Activated naive CD8-positive, alpha-beta T cell treated with anti-CD3 and anti-CD28 coated beads, Interleukin-2, amount 50 U/mL, for 16 hours (primary cell): ENCODE measurements around the gene NRF1.
"Not testable (repeated sequence)": the region's sequence is repeated elsewhere in the genome, so short reads cannot be mapped to it uniquely, and the experiment has no call there.

Source experiments
- DNase-seq: peaks from one replicate; pipeline ENCODE4 v3.0.0-alpha.2; 2020; ENCODE audit warnings: low read depth, low spot score

Gene NRF1

DNA sequence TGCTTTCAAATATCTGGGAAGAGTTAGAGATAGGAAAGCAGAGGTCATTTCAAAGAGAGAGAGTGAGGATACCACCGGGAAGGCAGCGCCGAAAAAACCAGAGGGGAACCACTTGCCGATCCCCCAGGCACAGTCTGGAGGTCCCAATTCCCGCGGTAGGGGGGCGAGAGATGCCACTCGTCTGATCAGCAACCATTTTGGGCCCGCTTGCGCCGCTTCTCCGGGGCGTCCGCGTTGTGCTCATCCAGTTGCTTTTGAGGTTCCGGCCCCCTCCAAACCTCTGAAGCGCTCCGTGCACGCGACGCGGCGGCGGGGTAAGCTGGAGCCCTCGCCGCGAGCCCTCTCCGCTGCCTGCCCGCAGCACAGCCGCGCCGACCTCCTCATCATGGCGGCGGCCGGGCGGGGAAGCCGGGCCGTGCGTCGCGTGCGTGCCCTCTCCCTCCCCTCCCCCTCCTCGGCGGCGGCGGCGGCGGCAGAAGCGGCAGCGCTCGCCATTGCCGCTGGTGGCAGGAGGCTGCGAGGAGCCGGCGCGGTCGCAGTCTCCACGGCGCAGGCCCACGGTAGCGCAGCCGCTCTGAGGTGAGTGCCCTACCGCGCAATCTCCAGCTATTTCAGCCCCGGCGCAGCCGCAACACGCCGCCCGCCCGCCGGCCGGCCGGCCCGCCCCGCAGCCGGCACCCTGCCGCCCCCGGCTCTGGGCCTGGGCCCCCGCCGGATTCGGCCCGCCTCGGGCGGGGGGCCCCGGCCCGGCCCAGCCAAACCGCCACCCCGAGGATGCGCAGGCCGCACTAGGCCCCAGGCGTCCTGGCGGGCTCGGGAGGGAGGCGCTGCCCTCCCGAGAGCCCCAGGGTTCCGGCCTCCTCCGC, at the start of gene NRF1:
Gene NRF1 (plus strand): TSS at position 475 of the 866 bp plus-strand sequence. CDS start 45,632 bp downstream, outside the sequence.
- peak; percentile 78 for DNase-seq

DNA sequence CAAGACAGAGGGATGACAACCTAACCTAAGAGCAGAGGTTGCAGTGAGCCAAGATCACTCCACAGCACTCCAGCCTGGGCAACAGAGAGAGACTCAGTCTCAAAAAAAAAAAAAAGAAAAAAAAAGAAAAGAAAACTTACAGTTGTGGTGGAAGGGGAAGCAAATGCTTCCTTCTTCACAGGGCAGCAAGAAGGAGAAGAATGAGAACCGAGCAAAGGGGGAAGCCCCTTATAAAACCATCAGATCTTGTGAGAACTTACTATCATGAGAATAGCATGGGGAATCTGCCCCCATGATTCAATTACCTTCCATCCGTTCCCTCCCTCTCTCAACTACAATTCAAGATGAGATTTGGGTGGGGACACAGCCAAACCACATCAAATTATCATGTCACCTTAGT, 45.2 kb upstream of the NRF1 start:
- DNase-seq = not testable (repeated sequence)

DNA sequence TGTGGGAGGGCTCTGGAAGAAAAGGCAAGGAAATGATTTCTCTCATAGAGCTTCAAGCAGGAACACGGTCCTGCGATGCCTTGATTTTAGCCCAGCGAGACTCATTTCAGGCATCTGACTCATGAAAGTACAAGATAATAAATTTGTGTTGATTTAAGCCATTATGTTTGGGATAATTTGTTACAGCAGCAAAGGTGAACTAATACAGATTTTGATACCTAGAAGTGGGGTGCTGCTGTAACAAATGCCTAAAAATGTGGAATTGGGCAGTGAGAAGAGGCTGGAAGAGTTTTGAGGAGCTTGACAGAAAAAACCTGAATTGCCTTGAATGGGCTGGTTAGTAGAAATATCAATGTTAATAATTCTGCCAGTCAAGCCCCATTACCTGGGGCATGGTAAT, 44.1 kb upstream of the NRF1 start:
- DNase-seq = no peak

DNA sequence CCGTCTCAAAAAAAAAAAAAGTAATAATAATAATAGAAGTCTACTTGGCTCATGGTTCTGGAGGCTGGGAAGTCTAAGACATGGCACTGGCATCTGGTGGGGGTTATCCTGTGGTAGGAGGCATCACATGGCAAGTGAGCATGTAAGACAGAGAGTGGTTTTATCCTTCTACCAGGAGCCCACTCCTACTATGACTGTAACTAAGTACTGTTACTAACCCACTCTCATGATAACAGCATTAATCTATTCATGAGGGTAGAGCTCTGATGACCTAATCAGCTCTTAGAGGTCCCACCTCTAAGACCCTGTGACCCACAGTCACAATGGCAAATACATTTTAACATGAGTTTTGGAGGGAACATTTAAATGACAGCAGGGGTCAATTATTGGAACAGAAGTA, 43.3 kb upstream of the NRF1 start:
- DNase-seq = no peak

DNA sequence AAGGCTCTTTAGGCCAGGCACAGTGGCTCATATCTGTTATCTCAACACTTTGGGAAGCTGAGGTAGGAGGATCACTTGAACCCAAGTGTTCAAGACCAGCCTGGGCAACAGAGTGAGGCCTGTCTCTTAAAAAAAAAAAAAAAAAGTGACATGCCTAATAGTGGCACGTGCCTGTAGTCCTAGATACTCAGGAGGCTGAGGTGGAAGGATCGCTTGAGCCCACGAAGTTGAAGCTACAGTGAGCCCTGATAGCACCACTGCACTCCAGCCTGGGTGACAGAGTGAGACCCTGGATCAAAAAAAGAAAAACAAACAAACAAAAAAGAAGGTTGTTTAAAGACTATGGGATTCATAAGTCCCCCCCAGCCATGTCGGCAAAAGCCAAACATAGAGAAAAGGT, 42.2 kb upstream of the NRF1 start:
- no peak for DNase-seq

DNA sequence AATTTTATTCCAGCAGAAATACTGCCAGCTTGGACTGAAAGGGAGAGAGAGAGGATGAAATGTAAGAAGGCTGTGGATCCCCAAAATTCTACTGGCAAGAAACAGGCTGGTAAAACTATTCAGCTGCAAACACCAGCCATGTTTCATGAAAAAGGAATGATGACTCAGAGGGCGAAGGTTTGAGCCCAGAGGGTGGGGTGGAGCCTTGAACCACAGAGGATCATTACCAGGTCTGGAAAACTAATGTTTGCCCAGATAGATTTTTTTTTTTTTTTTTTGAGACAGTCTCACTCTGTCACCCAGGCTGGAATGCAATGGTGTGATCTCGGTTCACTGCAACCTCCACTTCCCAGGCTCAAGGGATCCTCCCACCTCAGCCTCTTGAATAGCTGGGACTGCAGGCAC, 41.7 kb upstream of the NRF1 start:
- DNase-seq = no peak

DNA sequence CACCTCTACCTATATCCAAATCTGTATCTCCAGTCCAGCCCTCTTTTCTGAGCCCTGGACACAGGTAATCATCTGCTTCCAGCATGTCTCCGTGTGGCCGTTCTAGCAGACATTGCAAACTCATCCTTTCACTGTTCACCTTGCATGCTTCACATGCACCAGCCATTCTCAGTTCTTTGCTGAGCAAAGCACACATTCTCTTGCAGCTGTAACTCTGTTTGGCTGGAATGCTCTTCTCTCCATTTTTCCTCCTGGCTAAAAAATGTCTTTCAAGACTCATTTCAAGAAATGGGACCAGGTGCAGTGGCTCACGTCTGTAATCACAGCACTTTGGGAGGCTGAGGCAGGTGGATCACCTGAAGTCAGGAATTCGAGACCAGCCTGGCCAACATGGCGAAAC, 40.3 kb upstream of the NRF1 start:
- DNase-seq = no peak

DNA sequence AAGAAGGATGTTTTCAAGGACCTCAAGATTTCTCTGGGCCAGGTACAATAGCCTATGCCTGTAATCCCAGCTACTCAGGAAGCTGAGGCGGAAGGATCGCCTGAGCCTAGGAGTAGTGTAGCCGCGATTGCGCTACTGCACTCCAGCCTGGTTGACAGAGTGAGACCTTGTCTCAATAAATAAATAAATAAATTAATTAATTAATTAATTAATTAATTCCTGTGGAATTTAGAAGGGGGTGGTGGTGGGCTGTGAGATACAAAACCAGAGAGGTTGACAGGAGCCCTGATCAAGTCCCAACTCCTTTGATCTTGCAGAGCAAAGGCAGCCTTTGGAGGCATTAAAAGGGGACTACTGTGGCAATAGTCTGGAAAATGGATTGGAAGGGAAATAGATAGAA, 39.3 kb upstream of the NRF1 start:
- no peak for DNase-seq

DNA sequence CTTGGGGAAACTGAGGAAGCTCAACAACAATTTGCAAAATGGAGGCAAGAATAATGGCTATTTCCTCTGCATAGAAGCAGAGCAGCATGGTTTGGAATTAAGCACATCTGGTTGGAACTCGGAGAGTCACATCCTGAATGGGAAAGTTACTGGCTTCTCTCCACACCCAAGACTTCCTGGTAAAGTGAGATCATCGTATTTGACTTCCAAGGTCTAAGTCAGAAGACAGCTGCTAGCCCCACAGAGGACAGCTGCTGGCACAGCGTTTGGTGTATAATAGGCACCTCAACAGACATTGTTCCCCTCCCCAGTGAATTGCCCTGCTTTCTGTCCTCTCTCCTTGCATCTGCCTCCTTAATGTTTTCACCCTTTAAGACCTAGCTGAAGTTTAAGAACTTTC, 37.0 kb upstream of the NRF1 start:
- DNase-seq = no peak

DNA sequence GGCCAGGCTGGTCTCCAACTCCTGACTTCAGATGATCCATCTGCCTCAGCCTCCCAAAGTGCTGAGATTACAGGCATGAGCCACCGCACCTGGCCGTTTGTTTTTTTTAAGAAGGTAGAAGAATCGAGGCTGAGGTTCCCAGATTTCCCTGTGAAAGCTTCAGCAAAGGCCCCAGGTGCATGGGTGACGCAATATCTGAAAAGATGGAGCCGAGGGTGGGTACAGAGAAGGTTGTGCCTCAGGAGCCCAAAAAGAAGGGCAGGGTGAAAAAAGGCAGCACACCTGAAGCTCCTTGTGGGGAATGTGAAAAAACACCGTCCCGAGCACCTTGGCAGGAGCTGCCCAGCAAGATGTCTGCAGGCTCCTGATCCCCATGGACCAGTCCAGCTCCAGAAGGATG, 35.8 kb upstream of the NRF1 start:
- no peak for DNase-seq

DNA sequence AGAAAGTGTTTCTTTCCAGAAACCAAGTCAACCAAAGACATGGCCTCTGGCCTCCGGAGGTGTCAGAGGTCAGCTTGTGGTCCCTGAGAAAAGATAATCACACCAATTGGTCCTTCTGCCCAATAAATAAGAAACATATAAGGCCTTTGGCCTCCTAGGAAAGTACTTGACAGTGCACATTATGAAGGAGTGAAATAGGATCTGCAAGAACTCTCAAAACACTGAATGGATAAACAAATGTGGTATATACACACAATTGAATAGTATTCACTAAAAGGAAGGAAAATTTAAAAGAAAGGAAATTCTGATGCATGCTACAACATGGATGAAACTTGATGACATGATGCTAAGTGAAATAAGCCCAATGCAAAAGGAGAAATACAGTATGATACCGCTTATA, 35.4 kb upstream of the NRF1 start:
- no peak for DNase-seq

DNA sequence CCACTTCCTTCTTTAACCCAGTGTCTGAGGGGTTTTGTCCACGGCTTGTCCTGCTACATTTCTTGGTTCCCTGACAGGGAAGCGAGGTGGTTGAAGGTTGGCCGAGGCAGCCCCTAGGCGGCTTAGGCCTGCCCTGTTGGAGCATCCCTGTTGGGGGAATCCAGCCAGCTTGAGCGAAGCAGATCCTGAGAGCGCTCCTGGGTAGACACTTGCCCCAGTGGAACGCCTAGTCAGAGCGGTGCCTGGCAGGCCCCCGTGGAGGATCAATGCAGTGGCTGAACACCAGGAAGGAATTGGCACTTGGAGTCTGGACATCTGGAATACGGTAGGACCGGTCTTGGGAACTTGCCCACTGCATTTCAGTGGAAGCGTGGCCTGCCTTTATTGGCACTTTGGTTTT, 32.7 kb upstream of the NRF1 start:
- DNase-seq = no peak

DNA sequence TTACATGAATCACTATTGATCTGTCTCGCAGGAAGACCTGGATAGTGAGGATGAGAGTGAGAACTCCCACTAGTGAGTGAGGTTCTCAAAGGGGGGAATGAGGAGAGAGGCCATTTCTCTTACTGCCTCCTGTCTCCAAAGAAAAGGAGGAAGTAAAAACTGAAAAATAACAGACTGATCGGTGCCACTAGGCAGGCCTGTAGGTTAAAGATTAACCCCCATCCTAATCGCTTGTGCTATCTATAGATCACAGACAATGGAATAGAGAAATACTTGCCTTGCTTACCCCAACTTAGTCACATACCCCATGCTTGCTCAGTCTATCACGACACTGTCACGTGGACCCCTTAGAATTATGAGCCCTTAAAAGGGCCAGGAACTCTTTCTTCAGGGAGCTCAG, 25.3 kb upstream of the NRF1 start:
- DNase-seq = not testable (repeated sequence)

DNA sequence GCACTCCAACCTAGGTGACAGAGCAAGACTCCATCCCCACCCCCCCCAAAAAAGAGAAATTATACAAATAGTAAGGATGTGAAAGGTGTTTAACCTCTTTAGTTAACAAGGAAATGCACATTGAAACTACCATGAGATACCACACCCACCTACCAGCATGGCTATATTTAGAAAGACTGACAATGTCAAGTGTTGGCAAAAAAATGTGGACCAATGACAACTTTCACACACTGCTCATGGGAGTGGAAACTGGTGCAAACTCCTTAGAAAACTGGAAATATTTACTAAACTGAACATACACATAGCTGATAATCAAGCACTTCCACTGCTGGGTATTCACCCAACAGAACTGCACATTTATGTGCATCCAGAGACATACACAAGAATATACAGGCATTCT, 23.3 kb upstream of the NRF1 start:
- no peak for DNase-seq

DNA sequence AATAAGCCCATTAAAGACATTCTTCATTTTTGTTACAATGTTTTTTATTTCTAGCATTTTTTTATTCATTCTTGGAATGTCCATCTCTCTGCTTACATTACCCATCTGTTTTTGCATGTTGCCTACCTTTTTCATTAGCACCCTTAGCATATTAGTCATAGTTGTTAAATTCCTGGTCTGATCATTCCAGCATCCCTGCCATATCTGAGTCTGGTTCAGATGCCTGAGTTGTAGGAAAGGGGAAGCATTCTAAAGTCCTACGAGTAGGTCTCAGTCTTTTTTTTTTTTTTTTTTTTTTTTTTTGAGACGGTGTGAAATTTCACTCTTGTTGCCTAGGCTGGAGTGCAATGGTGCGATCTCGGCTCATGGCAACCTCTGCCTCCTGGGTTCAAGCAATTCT, 19.7 kb upstream of the NRF1 start:
- no peak for DNase-seq

DNA sequence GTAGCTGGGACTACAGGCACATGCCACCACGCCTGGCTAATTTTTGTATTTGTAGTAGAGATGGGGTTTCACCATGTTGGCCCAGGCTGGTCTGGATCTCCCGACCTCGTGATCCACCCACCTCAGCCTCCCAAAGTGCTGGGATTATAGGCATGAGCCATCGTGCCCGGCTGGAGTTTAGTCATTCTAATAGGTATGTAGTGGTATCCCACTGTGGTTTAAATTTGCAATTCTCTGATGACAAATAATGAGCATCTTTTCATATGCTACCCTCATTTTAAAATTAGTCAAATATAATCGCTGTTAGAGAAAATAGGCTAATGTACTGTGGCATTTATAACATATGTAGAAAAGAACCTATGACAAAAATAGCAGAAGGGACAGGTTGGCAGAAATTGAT, 15.1 kb upstream of the NRF1 start:
- DNase-seq = not testable (repeated sequence)

DNA sequence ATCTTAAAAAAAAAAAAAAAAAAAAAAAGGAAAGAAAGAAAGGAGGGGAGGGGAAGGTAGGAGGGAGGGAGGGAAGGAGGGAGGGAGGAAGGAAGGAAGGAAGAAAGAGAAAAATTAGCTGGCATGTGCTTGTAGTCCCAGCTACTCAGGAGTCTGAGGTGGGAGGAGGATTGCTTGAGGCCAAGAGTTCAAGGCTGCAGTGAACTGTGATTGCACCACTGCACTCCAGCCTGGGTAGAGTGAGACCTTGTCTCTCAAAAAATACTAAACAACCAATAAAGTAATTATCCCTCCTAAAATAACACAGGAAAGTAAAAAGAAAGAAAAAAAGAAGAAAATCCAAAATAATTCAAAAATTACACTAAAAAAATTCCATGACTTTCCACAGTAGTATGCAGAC, 13.8 kb upstream of the NRF1 start:
- no peak for DNase-seq

DNA sequence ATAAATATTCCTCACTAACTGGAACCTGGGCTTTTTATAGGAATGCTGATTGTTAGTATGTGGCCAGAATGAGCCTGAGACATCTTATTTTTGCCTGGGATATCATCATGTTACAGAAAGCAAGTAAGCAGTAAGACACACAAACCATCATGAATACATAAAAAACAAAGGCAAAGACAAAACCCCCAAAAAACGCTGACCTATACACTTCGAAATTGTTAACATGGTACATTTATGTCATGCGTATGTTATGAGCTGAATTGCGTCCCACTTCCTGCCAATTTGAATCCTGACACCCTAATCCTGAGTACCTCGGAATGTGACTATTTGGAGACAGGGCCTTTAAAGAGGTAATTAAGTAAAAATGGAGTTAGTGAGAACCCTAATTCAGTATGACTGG, 12.3 kb upstream of the NRF1 start:
- no peak for DNase-seq

DNA sequence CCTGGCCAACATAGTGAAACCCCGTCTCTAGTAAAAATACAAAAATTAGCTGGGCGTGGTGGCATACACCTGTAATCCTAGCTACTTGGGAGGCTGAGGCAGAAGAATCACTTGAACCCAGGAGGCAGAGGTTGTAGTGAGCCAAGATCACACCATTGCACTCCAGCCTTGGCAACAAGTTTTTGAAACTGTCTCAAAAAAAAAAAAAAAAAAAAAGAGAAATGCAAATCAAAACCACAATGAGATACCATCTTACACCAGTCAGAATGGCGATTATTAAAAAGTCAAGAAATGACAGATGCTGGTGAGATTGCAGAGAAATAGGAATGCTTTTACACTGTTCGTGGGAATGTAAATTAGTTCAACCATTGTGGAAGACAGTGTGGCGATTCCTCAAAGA, 7.9 kb upstream of the NRF1 start:
- not testable (repeated sequence) for DNase-seq

DNA sequence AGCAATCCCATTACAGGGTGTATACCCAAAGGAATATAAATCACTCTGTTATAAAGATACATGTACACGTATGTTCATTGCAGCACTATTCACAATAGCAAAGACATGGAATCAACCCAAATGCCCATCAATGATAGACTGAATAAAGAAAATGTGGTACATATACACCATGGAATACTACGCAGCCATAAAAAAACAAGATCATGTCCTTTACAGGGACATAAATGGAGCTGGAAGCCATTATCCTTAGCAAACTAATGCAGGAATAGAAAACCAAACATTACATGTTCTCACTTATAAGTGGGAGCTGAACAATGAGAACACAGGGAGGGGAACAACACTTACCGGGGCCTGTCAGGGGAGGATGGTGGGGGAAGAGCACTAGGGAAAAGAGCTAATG, 7.5 kb upstream of the NRF1 start:
- not testable (repeated sequence) for DNase-seq

DNA sequence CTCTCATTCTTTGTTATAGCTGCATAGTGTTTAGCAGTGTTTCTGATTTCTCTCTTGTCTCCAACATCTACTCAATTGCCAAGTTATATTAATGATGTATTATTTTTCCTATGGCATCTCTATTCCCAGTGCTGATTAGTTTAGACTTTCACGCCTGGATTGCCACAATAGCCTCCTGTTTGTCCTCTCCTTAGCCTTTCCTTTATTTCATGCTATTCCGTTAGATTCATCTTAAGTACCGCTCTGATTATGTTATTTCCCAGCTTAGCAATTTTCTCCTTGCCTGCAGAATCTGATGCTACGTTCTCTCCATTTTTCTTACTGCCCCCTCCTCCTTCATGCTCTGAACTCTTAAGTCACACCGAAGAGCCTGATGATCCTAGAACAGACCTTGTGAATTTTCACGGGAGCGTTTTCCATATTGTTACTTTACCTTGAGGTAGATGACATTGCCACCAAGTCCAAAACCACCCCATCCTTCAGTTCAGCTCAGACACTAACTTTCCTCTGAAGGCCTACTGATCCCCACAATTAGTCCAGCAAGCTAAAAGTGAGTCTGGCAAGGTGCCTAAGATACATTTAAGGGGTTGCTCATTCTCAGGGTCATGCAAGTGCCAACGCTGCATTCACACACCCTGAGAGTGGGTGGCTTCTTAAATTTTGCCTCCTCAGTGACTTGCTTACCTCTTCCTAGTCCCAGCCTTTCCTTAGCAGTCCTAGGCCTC, 6.6 kb upstream of the NRF1 start:
- no peak for DNase-seq

DNA sequence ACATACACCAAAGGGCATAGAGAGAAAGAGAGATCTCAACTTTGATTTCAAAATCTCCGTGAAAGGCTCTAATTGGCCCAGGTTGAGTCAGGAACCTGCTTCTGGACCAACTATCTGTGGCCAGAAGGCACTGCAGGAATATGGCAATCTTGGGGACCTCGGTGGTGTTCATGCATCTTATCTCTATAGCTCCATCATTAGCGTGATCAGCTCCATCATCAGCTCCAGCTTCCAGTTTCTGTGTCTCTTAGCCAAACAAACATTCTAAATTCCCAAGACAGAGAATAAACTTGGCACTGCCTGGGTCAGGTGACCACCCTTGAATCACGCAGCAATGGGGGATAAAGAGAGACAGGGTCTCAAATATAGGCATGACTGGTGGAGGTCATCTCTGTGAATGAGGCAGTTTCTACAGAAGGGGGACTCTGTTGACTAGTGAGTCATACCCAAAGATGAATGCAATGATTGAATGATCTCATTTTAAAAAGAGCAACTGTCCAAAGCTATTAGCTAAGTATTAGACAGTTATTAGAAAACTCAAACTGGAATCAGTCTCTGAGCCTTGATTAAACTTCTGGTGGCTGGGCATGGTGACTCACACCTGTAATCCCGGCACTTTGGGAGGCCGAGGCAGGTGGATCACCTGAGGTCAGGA, 5.4 kb upstream of the NRF1 start:
- DNase-seq = no peak

DNA sequence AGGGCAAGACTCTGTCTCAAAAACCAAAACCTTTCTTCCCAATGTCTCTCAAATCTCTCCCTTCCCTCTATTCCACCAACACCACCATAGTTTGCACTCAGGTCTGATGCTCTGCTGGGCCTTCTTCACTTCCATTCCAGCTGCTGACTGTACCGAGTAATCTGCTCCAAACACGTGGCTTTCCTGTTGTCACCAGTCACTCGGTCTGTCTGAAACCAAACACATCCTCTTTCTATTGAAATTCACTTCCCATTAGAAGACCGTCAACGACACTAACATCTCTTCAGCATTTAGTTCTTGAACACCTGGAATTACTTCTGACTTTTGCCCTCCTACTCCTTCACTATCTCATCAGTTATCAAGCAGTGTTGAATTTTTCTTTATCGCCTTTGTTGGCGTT, 4.7 kb upstream of the NRF1 start:
- DNase-seq = no peak
